Psoas muscle (tissue), 8 donors: ENCODE data around the gene LRP1B. TPM values are rescaled to one million over a fixed set of nuclear protein-coding genes. Genes with fewer than 3 reads are reported as not detected.
"Not testable (repeated sequence)": the region's sequence is repeated elsewhere in the genome, so short reads cannot be mapped to it uniquely, and the experiment has no call there.

Experiments
- ATAC-seq, 4 donors: fragments of 200-7000 bp; cut with Tn5 transposase; one replicate each; pipeline ENCODE4 v1.9.1; 2020; ENCODE audit warnings: moderate library complexity in 3 of 4, mild to moderate bottlenecking in 2 of 4
- DNase-seq, 2 donors: peaks; one replicate each; pipeline ENCODE4 v3.0.0-alpha.2; 2020
- H3K27ac ChIP-seq: fragments of 200-600 bp; one replicate; pipeline ENCODE4 v1.8.0; 2022
- H3K27me3 ChIP-seq, 3 donors: fragments of 200-600 bp in 1 of 3; one replicate each; pipeline versions ENCODE4 v1.6.1 to v1.8.0; 2013 to 2022; ENCODE audit warnings: low read length in 2 of 3, mild to moderate bottlenecking in 2 of 3, moderate library complexity in 1 of 3; ENCODE audit not compliant: insufficient read depth in 3 of 3
- H3K36me3 ChIP-seq, 2 donors: fragments of 200-600 bp in 1 of 2; one replicate each; pipeline versions ENCODE4 v1.6.1 to v1.8.0; 2013 to 2022; ENCODE audit warnings: low read depth in 1 of 2, mild to moderate bottlenecking in 1 of 2, moderate library complexity in 1 of 2; ENCODE audit not compliant: insufficient read depth in 1 of 2
- H3K4me1 ChIP-seq: fragments of 200-600 bp; one replicate; pipeline ENCODE4 v1.8.0; 2022
- H3K4me3 ChIP-seq: fragments of 200-600 bp; one replicate; pipeline ENCODE4 v1.8.0; 2022; ENCODE audit warnings: mild to moderate bottlenecking
- H3K9me3 ChIP-seq: fragments of 200-600 bp; one replicate; pipeline ENCODE4 v1.8.0; 2022
- WGBS, 3 donors: extraction: QIAGEN DNeasy Blood & Tissue Kit; methylation state at CpG; one replicate each; pipeline versions ENCODE4 v1.1.6 to v1.1.7; 2013; 5-methylcytosine and 5-hydroxymethylcytosine counted together
- intact Hi-C, 2 donors: fragments of 100-400 bp; cut with DNase I; formaldehyde crosslinking; loops; one replicate each; pipeline versions ENCODE4 v1.11.0 to v1.14.2; 2022
- polyA plus RNA-seq, 3 donors: library from polyadenylated mRNA; stranded (reverse); fragments of 200-250 nt; gene quantifications; one replicate each; pipeline ENCODE4 v1.2.3, GENCODE V29; 2013
- total RNA-seq, 4 donors: library from RNA; stranded (reverse); fragmentation: NEBNext Ultra II Directional in 2 of 4; extraction: Animal tissue kit (Norgen Biotek cat#: 25700) in 2 of 4; gene quantifications; one replicate each; pipeline versions ENCODE4 v1.2.1 to v1.2.4, GENCODE V29; 2021 to 2023
- TF ChIP-seq, protein P1 (sequence below): fragments of 200-600 bp; IDR thresholded peaks from one replicate; pipeline ENCODE4 v1.8.0; 2022; ENCODE audit warnings: antibody characterized with exemption
- donor health status: healthy with polysubstance abuse.
- donor health status: DM: no; HTN: no; CAD: no; lungs with moderate emphysema.
- donor health status: Bipolar disorder and iron deficiency.
- donor health status: healthy.
- donor health status: DM: yes; HTN: yes; CAD: no.
- donor health status: DM: no; HTN: no; CAD: no.
- donor health status: DM: no; HTN: no; CAD: no.
- donor health status: DM: yes; HTN: yes; CAD: no.

LRP1B gene
- total and polyA plus RNA-seq, 7 donors = 0.33 to 3.3 (median 0.95) TPM

DNA sequence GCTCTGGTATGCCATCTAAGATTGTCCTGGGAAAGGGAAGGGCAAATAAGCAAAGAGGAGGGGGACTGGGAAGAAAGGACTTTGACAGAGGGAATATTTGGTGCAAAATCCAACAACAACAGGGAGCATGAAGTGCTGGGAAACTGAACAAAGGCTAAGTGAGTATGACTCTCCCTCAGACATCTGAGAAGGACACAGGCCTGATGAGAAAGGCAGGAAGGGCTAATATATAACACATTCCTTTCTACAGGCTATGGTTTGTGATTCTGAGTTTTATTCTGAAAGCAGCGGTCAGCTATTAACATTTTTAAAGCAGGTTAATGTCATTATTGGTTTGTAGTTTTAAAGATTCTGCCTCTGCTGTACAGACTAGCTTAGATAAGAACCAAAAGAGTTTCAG is 1579.5 kb downstream of the LRP1B start:
- Histone ChIP-seq H3K4me1 (no peaks in the 10 kb centered on the region), H3K4me3 (no peak overlapping the region), H3K27me3 (no peaks in the 10 kb centered on the region), H3K36me3 (no peaks in the 10 kb centered on the region), H3K27ac (no peak overlapping the region), H3K9me3 (no peaks in the 10 kb centered on the region)
- TF ChIP-seq, protein P1, sequence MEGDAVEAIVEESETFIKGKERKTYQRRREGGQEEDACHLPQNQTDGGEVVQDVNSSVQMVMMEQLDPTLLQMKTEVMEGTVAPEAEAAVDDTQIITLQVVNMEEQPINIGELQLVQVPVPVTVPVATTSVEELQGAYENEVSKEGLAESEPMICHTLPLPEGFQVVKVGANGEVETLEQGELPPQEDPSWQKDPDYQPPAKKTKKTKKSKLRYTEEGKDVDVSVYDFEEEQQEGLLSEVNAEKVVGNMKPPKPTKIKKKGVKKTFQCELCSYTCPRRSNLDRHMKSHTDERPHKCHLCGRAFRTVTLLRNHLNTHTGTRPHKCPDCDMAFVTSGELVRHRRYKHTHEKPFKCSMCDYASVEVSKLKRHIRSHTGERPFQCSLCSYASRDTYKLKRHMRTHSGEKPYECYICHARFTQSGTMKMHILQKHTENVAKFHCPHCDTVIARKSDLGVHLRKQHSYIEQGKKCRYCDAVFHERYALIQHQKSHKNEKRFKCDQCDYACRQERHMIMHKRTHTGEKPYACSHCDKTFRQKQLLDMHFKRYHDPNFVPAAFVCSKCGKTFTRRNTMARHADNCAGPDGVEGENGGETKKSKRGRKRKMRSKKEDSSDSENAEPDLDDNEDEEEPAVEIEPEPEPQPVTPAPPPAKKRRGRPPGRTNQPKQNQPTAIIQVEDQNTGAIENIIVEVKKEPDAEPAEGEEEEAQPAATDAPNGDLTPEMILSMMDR = no peak
- intact Hi-C loops = no loop called here
- no peak for ATAC-seq
- 64 to 76% (median 76%) methylated on average over 1 of the region's 1 CpG for WGBS, 3 donors
- no peak for DNase-seq

DNA sequence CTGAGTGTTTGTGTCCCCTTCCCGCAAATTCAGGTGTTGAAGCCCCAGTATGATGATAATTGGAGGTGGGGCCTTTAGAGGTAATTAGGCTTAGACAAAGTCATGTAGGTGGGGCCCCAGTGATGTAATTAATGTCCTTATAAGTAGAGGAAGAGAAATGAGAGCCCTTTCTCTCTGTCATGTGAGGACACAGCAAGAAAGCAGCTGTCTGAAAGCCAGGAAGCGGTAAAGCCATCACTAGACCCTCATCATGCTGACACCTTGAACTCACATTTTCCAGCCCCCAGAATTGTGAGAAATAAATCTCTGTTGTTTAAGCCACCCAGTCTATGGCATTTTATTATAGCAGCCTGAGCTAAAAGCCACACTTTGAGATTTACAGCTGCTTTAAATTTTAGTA is 1580.0 kb downstream of the LRP1B start:
- H3K36me3 ChIP-seq = no peaks in the 10 kb centered on the region
- H3K4me1 ChIP-seq = no peaks in the 10 kb centered on the region
- WGBS, 3 donors = 88 to 95% (median 91%) methylated on average over 2 of the region's 2 CpGs
- no peaks in the 10 kb centered on the region for H3K27me3 ChIP-seq
- no peaks in the 10 kb centered on the region for H3K9me3 ChIP-seq
- no peak overlapping the region for H3K27ac ChIP-seq
- no peak overlapping the region for H3K4me3 ChIP-seq
- TF ChIP-seq, protein P1 = no peak
- DNase-seq (no peak), ATAC-seq (no peak)
- intact Hi-C loops = no loop called here

DNA sequence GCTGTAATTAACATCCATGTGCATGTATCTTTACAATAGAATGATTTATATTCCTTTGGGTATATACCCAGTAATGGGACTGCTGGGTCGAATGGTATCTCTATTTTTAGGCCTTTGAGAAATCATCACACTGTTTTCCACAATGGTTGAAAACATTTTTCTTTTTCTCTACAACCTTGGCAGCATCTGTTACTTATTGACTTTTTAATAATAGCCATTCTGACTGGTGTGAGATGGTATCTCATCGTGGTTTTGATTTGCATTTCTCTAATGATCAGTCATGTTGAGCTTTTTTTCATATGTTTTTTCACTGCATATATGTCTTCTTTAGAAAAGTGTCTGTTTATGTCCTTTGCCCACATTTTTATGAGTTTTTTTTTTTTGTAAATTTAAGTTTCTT is 1586.0 kb downstream of the LRP1B start:
- H3K27ac ChIP-seq, DNase-seq, H3K4me3 ChIP-seq, H3K27me3 ChIP-seq, H3K36me3 ChIP-seq, intact Hi-C loops, H3K9me3 ChIP-seq, H3K4me1 ChIP-seq, ATAC-seq: not testable (repeated sequence)
- WGBS, 3 donors = 62 to 80% (median 66%) methylated on average over 2 of the region's 2 CpGs

DNA sequence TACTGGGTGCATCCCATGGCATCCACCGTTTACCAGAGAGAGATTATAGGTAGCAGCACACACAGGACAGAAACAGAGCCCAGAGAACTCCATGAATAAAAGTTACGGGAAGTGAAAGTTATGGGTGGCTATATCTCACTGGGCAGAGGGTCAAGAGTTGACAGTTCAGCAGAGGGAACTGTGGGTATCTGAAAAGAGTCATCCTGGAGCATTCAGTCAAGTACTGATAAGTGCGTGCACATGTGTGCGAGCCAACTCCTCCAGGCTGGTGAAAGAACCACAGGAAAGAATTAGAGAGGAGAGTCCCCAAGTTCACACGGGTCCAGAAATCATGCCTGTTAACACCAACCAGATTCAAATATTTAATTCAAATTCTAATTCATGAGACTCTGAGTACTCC is 1588.2 kb downstream of the LRP1B start:
- no peaks in the 10 kb centered on the region for H3K27me3 ChIP-seq
- no peaks in the 10 kb centered on the region for H3K9me3 ChIP-seq
- no peak for DNase-seq
- no peak overlapping the region for H3K27ac ChIP-seq
- no peak overlapping the region for H3K4me3 ChIP-seq
- 81 to 85% (median 81%) methylated on average over 5 of the region's 5 CpGs for WGBS, 3 donors
- no peak for ATAC-seq
- H3K36me3 ChIP-seq = no peaks in the 10 kb centered on the region
- no peaks in the 10 kb centered on the region for H3K4me1 ChIP-seq
- TF ChIP-seq, protein P1 = no peak
- intact Hi-C loops = no loop called here

DNA sequence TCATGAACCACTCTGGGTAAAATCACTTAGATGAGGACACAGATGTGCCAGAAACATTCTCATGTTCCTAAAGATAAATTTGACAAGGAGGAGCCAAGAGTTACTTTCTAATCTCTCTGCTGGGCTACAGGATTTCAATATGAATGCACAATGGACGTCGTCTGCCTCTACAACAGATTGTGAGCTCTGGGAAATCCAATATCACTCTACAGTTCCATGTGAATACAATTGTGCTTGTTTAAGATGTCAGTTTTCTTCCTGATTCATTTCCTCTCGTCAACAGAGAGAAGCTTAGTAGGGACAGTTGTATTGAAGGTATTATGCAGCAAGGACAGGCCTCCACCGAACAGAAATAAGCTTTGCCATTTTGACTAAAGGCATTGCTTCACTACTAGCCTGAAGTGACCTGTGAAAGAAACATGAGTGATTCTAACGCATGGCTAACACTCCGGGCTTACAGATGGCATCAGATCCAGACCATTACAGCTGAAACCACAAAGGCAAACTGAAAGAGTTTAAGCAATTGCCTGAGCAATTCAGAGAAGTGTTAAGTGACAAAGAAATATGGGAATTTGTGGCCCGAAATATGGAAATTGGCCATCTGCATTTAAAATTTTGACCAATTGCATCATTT is 1591.5 kb downstream of the LRP1B start:
- H3K36me3 ChIP-seq = no peaks in the 10 kb centered on the region
- intact Hi-C loops = no loop called here
- TF ChIP-seq, protein P1 = no peak
- no peaks in the 10 kb centered on the region for H3K4me1 ChIP-seq
- no peak overlapping the region for H3K27ac ChIP-seq
- H3K4me3 ChIP-seq = no peak overlapping the region
- ATAC-seq (no peak), DNase-seq (no peak)
- H3K9me3 ChIP-seq = no peaks in the 10 kb centered on the region
- 61 to 72% (median 71%) methylated on average over 7 of the region's 7 CpGs for WGBS, 3 donors
- no peaks in the 10 kb centered on the region for H3K27me3 ChIP-seq
